HEK293 (cell line): ENCODE data around the gene C22orf15.
A peak's percentile ranks its signal among the peaks of the same experiment; 100 is the strongest.

Experiments used
- ATF2 ChIP-seq: fragments of 450-650 bp; formaldehyde crosslinking; IDR thresholded peaks from 2 replicates; pipeline ENCODE4 v1.5.1; 2016; ENCODE audit warnings: missing biosample characterization, missing genetic modification characterization, low read depth
- BCL11A ChIP-seq: fragments of 450-650 bp; formaldehyde crosslinking; IDR thresholded peaks from 2 replicates; pipeline ENCODE4 v1.5.1; 2016; ENCODE audit warnings: low read depth, missing biosample characterization, missing genetic modification characterization
- CTCF ChIP-seq: fragments of 450-650 bp; formaldehyde crosslinking; IDR thresholded peaks from 2 replicates; pipeline ENCODE4 v1.5.1; 2016; ENCODE audit warnings: missing biosample characterization, missing genetic modification characterization
- ELK4 ChIP-seq: IDR thresholded peaks from 2 replicates; pipeline ENCODE4 v1.6.1; 2011; ENCODE audit warnings: mild to moderate bottlenecking, low read depth, low read length, borderline replicate concordance
- HOXA7 ChIP-seq: sonication (generic); formaldehyde crosslinking; IDR thresholded peaks from 2 replicates; pipeline ENCODE4 v1.8.1; 2022; ENCODE audit warnings: missing genetic modification reagents, borderline replicate concordance
- KLF1 ChIP-seq: fragments of 450-650 bp; formaldehyde crosslinking; IDR thresholded peaks from 2 replicates; pipeline ENCODE4 v1.5.1; 2016; ENCODE audit warnings: missing biosample characterization, missing genetic modification characterization
- SCRT1 ChIP-seq: fragments of 450-650 bp; formaldehyde crosslinking; IDR thresholded peaks from 2 replicates; pipeline ENCODE4 v1.5.1; 2016; ENCODE audit warnings: missing biosample characterization, missing genetic modification characterization, borderline replicate concordance
- TCF7L2 ChIP-seq: IDR thresholded peaks from 2 replicates; pipeline ENCODE4 v1.6.1; 2011; ENCODE audit warnings: low read depth, mild to moderate bottlenecking, inconsistent platforms, low read length, moderate library complexity, borderline replicate concordance
- YY1 ChIP-seq: fragments of 450-650 bp; formaldehyde crosslinking; IDR thresholded peaks from 2 replicates; pipeline ENCODE4 v1.5.1; 2018; ENCODE audit warnings: missing biosample characterization, missing genetic modification characterization
- ZEB2 ChIP-seq: fragments of 450-650 bp; formaldehyde crosslinking; IDR thresholded peaks from 2 replicates; pipeline ENCODE4 v1.5.1; 2016; ENCODE audit warnings: missing biosample characterization, missing genetic modification characterization
- ZNF18 ChIP-seq: fragments of 450-650 bp; formaldehyde crosslinking; IDR thresholded peaks from 2 replicates; pipeline ENCODE4 v1.5.1; 2016; ENCODE audit warnings: missing biosample characterization, missing genetic modification characterization
- ZNF223 ChIP-seq: fragments of 450-650 bp; formaldehyde crosslinking; IDR thresholded peaks from 2 replicates; pipeline ENCODE4 v1.5.1; 2016; ENCODE audit warnings: missing biosample characterization, missing genetic modification characterization
- ZNF354C ChIP-seq: fragments of 450-650 bp; formaldehyde crosslinking; IDR thresholded peaks from 2 replicates; pipeline ENCODE4 v1.5.1; 2016; ENCODE audit warnings: missing biosample characterization, missing genetic modification characterization, low read depth, borderline replicate concordance
- ZNF394 ChIP-seq: fragments of 450-650 bp; formaldehyde crosslinking; IDR thresholded peaks from 2 replicates; pipeline ENCODE4 v1.5.1; 2016; ENCODE audit warnings: missing biosample characterization, missing genetic modification characterization, mild to moderate bottlenecking, moderate library complexity, borderline replicate concordance
- ZNF398 ChIP-seq: fragments of 450-650 bp; formaldehyde crosslinking; IDR thresholded peaks from 2 replicates; pipeline ENCODE4 v1.5.1; 2017; ENCODE audit warnings: missing biosample characterization, missing genetic modification characterization
- ZNF416 ChIP-seq: fragments of 450-650 bp; formaldehyde crosslinking; IDR thresholded peaks from 2 replicates; pipeline ENCODE4 v1.5.1; 2016; ENCODE audit warnings: missing biosample characterization, missing genetic modification characterization
- ZNF514 ChIP-seq: fragments of 450-650 bp; formaldehyde crosslinking; IDR thresholded peaks from 2 replicates; pipeline ENCODE4 v1.5.1; 2016; ENCODE audit warnings: missing biosample characterization, missing genetic modification characterization
- ZNF670 ChIP-seq: fragments of 450-650 bp; formaldehyde crosslinking; IDR thresholded peaks from 2 replicates; pipeline ENCODE4 v1.5.1; 2016; ENCODE audit warnings: missing biosample characterization, missing genetic modification characterization, low read depth
- ZNF707 ChIP-seq: fragments of 450-650 bp; formaldehyde crosslinking; IDR thresholded peaks from 2 replicates; pipeline ENCODE4 v1.5.1; 2016; ENCODE audit warnings: missing biosample characterization, missing genetic modification characterization
- ZNF776 ChIP-seq: fragments of 450-650 bp; formaldehyde crosslinking; IDR thresholded peaks from 2 replicates; pipeline ENCODE4 v1.5.0; 2017; ENCODE audit warnings: missing biosample characterization, missing genetic modification characterization, borderline replicate concordance
- ZNF777 ChIP-seq: fragments of 450-650 bp; formaldehyde crosslinking; IDR thresholded peaks from 2 replicates; pipeline ENCODE4 v1.5.1; 2017; ENCODE audit warnings: missing biosample characterization, missing genetic modification characterization, borderline replicate concordance
- ZNF792 ChIP-seq: fragments of 450-650 bp; formaldehyde crosslinking; IDR thresholded peaks from 2 replicates; pipeline ENCODE4 v1.5.1; 2016; ENCODE audit warnings: missing biosample characterization, missing genetic modification characterization
- TF ChIP-seq, protein P1 (sequence below): fragments of 450-650 bp; formaldehyde crosslinking; IDR thresholded peaks from 2 replicates; pipeline ENCODE4 v1.5.1; 2016; ENCODE audit warnings: missing biosample characterization, missing genetic modification characterization

C22orf15 gene

DNA sequence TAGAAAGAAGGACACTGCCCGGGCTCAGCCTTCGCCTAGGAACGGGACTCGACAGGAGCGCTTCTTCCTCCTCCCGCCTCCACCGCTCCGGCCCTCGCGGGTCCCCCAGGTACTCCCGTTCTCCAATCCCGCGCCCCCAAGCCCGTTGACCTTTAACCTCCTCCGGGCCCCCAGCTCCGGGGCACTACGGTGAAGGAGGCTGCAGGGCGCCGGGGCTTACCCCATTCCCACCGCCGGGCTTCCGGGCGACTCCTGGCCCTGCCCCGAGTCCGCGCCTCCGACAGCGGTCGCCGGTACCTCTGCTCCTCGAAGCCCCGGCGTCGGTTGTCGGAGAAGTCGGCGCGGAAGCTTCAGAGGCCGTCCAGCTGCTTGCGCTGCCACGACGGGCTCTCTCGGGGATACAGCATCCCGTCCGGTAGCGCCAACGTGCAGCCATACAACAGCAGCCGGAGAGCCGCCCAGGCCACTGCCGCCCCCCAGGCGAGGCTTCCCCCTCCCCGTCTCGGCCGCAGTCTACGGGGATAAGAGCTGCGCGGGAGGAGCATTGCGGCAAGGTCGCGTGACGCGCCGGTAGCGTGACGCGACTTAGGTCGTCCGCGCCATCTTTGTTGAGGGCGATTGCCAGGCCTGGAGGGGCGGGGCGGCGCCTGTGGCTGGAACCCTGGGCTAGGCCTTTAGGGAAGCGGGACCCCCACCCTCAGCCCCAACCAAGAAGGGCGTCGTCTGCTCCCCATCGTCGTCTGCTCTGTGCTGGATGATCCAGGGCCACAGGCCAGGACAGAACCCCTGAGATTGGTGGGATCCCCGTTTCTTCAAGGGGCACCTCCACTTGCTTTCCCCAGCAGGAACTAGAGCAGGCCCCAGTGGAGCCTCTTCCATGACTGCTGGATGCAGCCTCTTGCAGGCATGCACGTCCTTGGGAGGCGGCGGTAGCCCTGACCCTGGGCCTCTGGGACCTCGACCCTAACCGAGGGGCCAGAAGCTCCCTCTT is 45.7 kb upstream of the C22orf15 start (continued):
- TF ChIP-seq CTCF (tag by site-specific recombination) (peak; percentile 33; the same call in 1 of the 2 replicates), ZNF223 (no peak), SCRT1 (no peak), ZNF514 (tag by site-specific recombination) (no peak), HOXA7 (CRISPR knock-in tag) (no peak), ZNF354C (tag by site-specific recombination) (no peak), ZNF776 (no peak), ZNF394 (peak; percentile 75; the same call in 1 of the 2 replicates), ZEB2 (tag by site-specific recombination) (peak; percentile 89), KLF1 (peak; percentile 58), ZNF670 (no peak), ZNF398 (tag by site-specific recombination) (peak; percentile 86), YY1 (tag by site-specific recombination) (peak; percentile 98), ZNF416 (tag by site-specific recombination) (no peak), ZNF18 (0 out of 2 replicates have a peak, but pooled peaks have one; percentile 22), ATF2 (tag by site-specific recombination) (no peak), BCL11A (tag by site-specific recombination) (no peak; the same call in 1 of the 2 replicates), TCF7L2 (no peak), ZNF792 (tag by site-specific recombination) (no peak), ELK4 (no peak), ZNF777 (tag by site-specific recombination) (peak; percentile 97), ZNF707 (tag by site-specific recombination) (no peak)
- TF ChIP-seq, protein P1, sequence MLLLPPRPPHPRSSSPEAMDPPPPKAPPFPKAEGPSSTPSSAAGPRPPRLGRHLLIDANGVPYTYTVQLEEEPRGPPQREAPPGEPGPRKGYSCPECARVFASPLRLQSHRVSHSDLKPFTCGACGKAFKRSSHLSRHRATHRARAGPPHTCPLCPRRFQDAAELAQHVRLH (tag by site-specific recombination): peak; percentile 92
